C4-2B (cell line): Measurements from ENCODE around the gene FAM83E.

Experiments used
- ZFX ChIP-seq: fragments of 450-650 bp; IDR thresholded peaks from 2 replicates; pipeline ENCODE4 v1.6.1; 2017
- TF ChIP-seq, protein P1 (sequence below): fragments of 450-650 bp; conservative IDR thresholded peaks from 2 replicates; pipeline ENCODE4 v1.5.1; 2017; ENCODE audit warnings: mild to moderate bottlenecking

DNA sequence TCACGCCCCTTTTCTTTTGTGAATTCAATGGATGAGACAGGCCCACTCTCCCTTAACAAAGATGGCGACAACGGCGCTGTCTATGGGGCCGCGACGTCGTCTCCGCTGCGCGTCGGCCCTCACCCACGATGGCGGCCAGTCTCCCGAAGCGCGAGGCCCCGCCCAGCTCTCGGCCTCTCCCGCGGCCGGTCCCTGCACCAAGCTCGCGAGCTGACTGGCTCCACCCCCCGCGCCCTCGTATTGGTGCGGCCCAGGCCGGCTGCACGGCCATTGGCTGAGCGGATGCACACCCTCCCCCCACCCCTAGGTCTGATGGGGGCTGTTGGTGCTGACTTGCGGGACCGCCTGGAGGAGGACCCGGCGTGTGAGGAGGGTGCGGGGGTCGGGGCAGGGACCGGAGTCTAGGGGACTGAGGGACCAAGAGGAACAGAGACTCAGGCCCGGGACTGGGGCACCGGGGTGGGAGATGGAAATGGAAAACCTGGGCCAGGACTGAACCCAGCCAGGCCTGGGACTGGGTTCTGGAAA lies 9.3 kb upstream of the FAM83E start:
- TF ChIP-seq, protein P1, sequence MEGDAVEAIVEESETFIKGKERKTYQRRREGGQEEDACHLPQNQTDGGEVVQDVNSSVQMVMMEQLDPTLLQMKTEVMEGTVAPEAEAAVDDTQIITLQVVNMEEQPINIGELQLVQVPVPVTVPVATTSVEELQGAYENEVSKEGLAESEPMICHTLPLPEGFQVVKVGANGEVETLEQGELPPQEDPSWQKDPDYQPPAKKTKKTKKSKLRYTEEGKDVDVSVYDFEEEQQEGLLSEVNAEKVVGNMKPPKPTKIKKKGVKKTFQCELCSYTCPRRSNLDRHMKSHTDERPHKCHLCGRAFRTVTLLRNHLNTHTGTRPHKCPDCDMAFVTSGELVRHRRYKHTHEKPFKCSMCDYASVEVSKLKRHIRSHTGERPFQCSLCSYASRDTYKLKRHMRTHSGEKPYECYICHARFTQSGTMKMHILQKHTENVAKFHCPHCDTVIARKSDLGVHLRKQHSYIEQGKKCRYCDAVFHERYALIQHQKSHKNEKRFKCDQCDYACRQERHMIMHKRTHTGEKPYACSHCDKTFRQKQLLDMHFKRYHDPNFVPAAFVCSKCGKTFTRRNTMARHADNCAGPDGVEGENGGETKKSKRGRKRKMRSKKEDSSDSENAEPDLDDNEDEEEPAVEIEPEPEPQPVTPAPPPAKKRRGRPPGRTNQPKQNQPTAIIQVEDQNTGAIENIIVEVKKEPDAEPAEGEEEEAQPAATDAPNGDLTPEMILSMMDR: no peak
- TF ChIP-seq ZFX: no peak
